GM10248 (cell line): Measurements from ENCODE around the gene PRKAR1B.

Experiments used
- CTCF ChIA-PET: fragments of 300-600 bp; sonication (Branson Sonifier 250); formaldehyde crosslinking; extraction: SDS; loops from one replicate; lab custom pipeline; 2021; ENCODE audit warnings: antibody characterized with exemption; lab: Yijun Ruan, JAX
- POLR2A ChIA-PET: fragments of 350-650 bp; sonication (Branson Sonifier 250); formaldehyde crosslinking; extraction: SDS; loops from one replicate; lab custom pipeline; 2020; ENCODE audit warnings: antibody characterized with exemption; lab: Yijun Ruan, JAX
- DNase-seq: peaks from one replicate; pipeline ENCODE4 v3.0.0; 2012; ENCODE audit errors: extremely low spot score
- CTCF ChIP-seq: IDR thresholded peaks from 2 replicates; pipeline ENCODE4 v1.5.1; 2012; ENCODE audit warnings: mild to moderate bottlenecking, low read depth; ENCODE audit errors: extremely low read depth, missing control alignments, control extremely low read depth

Gene PRKAR1B

GRCh38 chr7:578386-578785, 148.7 kb downstream of the PRKAR1B start:
- ChIA-PET CTCF (no interaction called here), POLR2A (no interaction called here)
- DNase-seq, result no peak
- TF ChIP-seq CTCF, result no peak

- DNase-seq, result no peak
- CTCF ChIA-PET, result interaction anchor here (0.7 to 1.5 kb wide), 2 partner anchors 23 to 63 kb away, joined by 3 read pairs; no protein-coding TSS in a partner anchor
- POLR2A ChIA-PET, result no interaction called here
- no peak for TF ChIP-seq CTCF
Observed at GRCh38 chr7:577741-578370, 149.2 kb downstream of the PRKAR1B start.

DNA sequence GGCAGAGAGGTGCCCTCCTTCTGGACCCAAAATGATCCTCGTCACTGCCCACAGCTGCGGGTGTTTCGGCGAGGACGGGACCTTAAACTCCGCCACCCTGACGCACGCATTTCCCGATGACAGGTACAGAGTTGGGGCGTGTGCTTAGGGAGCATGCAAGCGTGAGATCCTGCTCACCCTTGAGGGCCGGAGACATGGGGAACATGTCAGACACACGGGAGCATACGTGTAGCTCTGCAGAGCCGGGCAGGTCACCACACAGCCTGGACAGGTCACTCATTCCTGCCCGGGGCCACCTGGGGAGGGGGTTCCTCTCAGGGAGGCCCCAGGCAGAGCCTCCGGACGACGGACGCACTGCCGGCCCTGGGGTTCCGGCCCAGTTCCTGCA, 149.8 kb downstream of the PRKAR1B start:
- DNase-seq, result no peak
- ChIA-PET POLR2A (no interaction called here), CTCF (interaction anchor here (0.7 to 1.5 kb wide), 2 partner anchors 23 to 63 kb away, joined by 3 read pairs; no protein-coding TSS in a partner anchor)
- TF ChIP-seq CTCF, result no peak

- TF ChIP-seq CTCF, result no peak
- DNase-seq, result no peak
- ChIA-PET POLR2A (no interaction called here), CTCF (interaction anchor here (1.5 kb wide), 1 partner anchor 24 kb away, joined by 3 read pairs; no protein-coding TSS in a partner anchor)
Observed at GRCh38 chr7:576524-577277, 150.4 kb downstream of the PRKAR1B start.

DNA sequence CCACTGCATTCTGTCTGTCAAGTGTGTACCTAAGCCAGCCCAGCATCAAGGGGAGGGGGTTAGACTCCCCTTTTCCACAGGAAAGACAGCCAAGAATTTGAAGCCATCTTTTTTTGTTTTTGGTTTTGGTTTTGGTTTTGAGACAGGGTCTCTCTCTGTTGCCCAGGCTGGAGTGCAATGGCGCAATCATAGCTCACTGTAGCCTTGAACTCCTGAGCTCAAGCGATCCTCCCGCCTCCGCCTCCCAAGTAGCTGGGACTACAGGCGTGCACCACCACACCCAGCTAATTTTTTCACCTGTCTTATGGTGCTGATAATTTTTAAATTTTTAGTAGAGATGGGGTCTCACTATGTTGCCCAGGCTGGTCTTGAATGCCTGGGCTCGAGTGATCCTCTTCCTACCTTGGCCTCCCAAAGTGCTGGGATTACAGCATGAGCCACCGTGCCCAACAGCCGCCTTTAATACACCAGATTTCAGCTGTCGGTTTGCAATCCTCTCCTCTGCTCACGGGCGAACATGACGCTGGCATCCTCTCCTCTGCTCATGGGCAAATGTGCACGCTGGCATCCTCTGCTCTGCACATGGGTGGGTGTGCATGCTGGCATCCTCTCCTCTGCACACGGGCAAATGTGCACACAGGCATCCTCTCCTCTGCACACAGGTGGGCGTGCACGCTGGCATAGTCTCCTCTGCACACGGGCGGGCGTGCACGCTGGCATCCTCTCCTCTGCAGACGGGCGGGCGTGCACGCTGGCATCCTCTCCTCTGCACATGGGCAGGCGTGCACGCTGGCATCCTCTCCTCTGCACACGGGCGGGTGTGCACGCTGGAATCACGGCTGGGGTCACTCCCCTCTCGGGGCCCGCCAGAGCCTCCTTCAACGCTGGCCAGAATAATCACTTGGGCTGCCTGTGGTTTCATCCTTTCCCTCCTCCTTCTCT, 151.4 kb downstream of the PRKAR1B start:
- no peak for DNase-seq
- ChIA-PET CTCF (no interaction called here), POLR2A (no interaction called here)
- TF ChIP-seq CTCF, result no peak
